Right lobe of liver (tissue), 6 donors: Measurements from ENCODE around the gene ATP2B3. TPM values are rescaled to one million over a fixed set of nuclear protein-coding genes. Genes with fewer than 3 reads are reported as not detected.

Experiments used
- ATAC-seq, 4 donors: fragments of 200-7000 bp; cut with Tn5 transposase; one replicate each; pipeline ENCODE4 v1.9.1; 2020; ENCODE audit warnings: mild to moderate bottlenecking in 4 of 4, moderate library complexity in 4 of 4
- DNase-seq, 3 donors: peaks; one replicate each; pipeline ENCODE4 v3.0.0-alpha.2; 2020
- H3K27ac ChIP-seq, 3 donors: fragments of 200-600 bp; one replicate each; pipeline ENCODE4 v1.8.0; 2022
- H3K27me3 ChIP-seq, 2 donors: fragments of 200-600 bp; one replicate each; pipeline ENCODE4 v1.8.0; 2022
- H3K36me3 ChIP-seq, 4 donors: fragments of 200-600 bp; sonication (generic) in 1 of 4; one replicate each; pipeline versions ENCODE4 v1.5.1 to v1.8.0; 2017 to 2022; ENCODE audit warnings: control low read depth in 1 of 4
- H3K4me1 ChIP-seq, 4 donors: fragments of 200-600 bp; sonication (generic) in 1 of 4; one replicate each; pipeline versions ENCODE4 v1.5.1 to v1.8.0; 2017 to 2022; ENCODE audit warnings: control low read depth in 1 of 4
- H3K4me3 ChIP-seq, 3 donors: fragments of 200-600 bp; one replicate each; pipeline ENCODE4 v1.8.0; 2022
- H3K9me3 ChIP-seq, 4 donors: fragments of 200-600 bp; sonication (generic) in 1 of 4; one replicate each; pipeline versions ENCODE4 v1.5.1 to v1.8.0; 2017 to 2022; ENCODE audit warnings: control low read depth in 1 of 4
- POLR2A ChIP-seq: fragments of 450-650 bp; IDR thresholded peaks from one replicate; pipeline ENCODE4 v1.6.1; 2017; ENCODE audit warnings: antibody characterized with exemption, mild to moderate bottlenecking
- WGBS: methylation state at CpG from one replicate; pipeline ENCODE4 v1.1.6; 2018; ENCODE audit warnings: low coverage, low lambda C conversion rate; ENCODE audit not compliant: insufficient coverage; ENCODE audit errors: missing lambda C conversion rate; 5-methylcytosine and 5-hydroxymethylcytosine counted together
- intact Hi-C, 2 donors: fragments of 100-400 bp; cut with DNase I; formaldehyde crosslinking; loops; one replicate each; pipeline versions ENCODE4 v1.11.2 to v1.14.1; 2022
- total RNA-seq, 6 experiments: library from RNA; depleted of rRNA in 2 of 6; stranded (reverse); fragments of >200 nt in 2 of 6; fragmentation: NEBNext Ultra II Directional in 3 of 6; extraction: Animal tissue kit (Norgen Biotek cat#: 25700) in 3 of 6; gene quantifications; one replicate each; pipeline versions ENCODE4 v1.1.0 to v1.2.4, GENCODE V29; 2016 to 2023
- TF ChIP-seq, protein P1 (sequence below), 4 donors: fragments of 200-600 bp in 3 of 4; fragments of 450-650 bp in 1 of 4; IDR thresholded peaks; one replicate each; pipeline versions ENCODE4 v1.5.1 to v1.8.0; 2016 to 2022; ENCODE audit warnings: antibody characterized with exemption in 4 of 4, mild to moderate bottlenecking in 2 of 4
- donor health status: DM: no; HTN: yes; CAD: no.
- donor health status: DM: no; HTN: no; CAD: no.
- donor health status: DM: no; HTN: no; CAD: no.
- donor health status: DM: no; HTN: yes; CAD: no.
- donor health status: DM: no; HTN: yes; CAD: no.

The ATP2B3 gene
- total RNA-seq, 6 experiments from 2014 or later = 0.07 TPM; not detected in 5

DNA sequence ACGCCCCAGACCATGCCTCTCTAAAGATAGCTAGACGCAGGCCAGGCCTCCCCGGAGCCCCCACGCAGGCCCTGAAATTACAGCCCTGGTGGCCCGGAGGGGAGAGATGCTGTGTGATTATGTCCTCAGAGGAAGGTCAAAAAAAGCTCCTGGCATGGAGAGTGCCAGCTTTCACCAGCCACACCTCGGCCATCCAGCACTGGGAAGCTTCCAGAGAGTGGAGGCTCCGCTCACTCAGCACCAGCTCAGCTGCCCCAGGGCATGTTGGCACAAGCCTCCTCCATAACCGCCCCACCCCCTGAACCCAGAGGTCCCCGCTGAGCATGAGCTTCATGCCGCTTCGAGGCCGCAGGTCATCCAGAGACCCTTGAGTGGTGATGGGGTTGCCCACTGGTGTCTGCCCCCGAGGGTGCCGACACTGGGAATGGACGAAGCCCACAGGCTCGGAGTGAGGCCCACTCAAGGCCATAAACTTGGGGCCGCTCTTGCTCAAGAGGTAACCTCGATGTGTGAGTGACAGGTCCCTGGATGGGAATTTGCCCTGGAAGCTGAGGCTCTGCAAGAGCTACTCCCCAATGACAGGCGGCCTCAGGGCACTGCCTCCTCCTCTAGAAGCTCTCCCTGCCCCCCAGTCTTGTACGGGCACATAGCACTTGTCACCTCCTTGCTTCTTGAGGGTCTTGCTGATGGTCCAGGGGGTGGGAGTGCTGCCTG lies 27.1 kb upstream of the ATP2B3 start:
- intact Hi-C loops = no loop called here
- Histone ChIP-seq H3K9me3 (no peaks in the 10 kb centered on the region), H3K4me3 (no peak overlapping the region), H3K27ac (no peak overlapping the region), H3K27me3 (no peaks in the 10 kb centered on the region), H3K4me1 (no peaks in the 10 kb centered on the region), H3K36me3 (no peaks in the 10 kb centered on the region)
- 73% methylated on average over 3 of the region's 20 CpGs for WGBS
- no peak for ATAC-seq
- TF ChIP-seq, protein P1, sequence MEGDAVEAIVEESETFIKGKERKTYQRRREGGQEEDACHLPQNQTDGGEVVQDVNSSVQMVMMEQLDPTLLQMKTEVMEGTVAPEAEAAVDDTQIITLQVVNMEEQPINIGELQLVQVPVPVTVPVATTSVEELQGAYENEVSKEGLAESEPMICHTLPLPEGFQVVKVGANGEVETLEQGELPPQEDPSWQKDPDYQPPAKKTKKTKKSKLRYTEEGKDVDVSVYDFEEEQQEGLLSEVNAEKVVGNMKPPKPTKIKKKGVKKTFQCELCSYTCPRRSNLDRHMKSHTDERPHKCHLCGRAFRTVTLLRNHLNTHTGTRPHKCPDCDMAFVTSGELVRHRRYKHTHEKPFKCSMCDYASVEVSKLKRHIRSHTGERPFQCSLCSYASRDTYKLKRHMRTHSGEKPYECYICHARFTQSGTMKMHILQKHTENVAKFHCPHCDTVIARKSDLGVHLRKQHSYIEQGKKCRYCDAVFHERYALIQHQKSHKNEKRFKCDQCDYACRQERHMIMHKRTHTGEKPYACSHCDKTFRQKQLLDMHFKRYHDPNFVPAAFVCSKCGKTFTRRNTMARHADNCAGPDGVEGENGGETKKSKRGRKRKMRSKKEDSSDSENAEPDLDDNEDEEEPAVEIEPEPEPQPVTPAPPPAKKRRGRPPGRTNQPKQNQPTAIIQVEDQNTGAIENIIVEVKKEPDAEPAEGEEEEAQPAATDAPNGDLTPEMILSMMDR (IDR thresholded peaks at IDR 0.05) = no peak
- TF ChIP-seq POLR2A = no peak
- no peak for DNase-seq

DNA sequence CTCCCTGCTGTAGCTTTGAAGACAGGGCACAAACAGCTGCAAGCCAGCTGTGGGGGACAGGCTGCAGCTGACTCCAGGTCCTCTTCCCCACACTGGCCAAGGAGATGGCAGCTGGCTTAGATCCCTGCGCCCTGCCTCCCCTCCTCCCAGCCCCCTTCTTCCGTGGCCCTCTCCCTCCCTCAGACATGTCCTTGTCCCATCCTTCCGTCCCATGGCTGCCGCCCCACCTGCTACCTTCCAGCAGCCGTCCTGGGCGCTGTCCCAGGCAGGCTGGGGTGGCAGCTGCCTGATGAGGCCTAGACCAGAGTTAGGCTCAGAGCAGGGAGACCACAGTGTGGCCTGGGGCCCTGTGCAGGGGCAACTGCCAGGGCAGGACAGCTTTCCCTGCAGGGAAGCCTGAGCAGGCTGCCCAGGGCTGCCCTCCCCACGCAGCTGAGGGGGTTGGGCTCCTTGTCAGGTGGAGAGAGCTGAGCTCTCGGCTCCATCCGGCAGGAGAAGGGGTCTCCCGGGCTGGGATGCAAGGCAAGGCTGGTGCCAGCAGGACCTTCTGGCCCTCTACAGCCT lies 26.0 kb upstream of the ATP2B3 start:
- H3K4me3 ChIP-seq = no peak overlapping the region
- ATAC-seq = no peak
- H3K9me3 ChIP-seq = no peaks in the 10 kb centered on the region
- no peaks in the 10 kb centered on the region for H3K36me3 ChIP-seq
- intact Hi-C loops = no loop called here
- 66% methylated on average over 5 of the region's 10 CpGs for WGBS
- DNase-seq = no peak
- no peak overlapping the region for H3K27ac ChIP-seq
- H3K27me3 ChIP-seq = no peaks in the 10 kb centered on the region
- TF ChIP-seq POLR2A = no peak
- H3K4me1 ChIP-seq = no peaks in the 10 kb centered on the region

DNA sequence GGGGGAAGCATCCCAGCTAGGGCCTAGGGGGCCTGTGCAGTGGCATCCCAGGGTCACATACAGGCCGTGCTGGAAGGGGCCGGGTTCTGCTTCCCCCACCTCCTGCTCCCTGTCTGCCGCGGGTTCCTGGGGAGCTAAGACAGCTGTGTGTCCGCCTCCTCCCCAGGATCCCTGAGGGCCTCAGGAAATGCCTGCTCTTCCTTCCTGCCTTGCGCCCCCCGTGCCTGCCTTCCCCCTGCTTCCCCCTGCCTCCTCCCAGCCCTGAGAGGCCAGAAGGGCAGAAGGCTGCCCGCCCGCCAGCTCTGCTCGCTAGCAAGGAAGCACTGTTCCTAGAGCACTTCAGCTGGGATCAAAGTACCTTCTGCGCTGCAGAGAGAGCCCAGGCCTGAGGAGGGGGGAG lies 25.5 kb upstream of the ATP2B3 start:
- 46% methylated on average over 7 of the region's 11 CpGs for WGBS
- H3K27ac ChIP-seq = no peak overlapping the region
- DNase-seq (no peak), ATAC-seq (no peak)
- intact Hi-C loops = no loop called here
- no peaks in the 10 kb centered on the region for H3K9me3 ChIP-seq
- H3K4me1 ChIP-seq = no peaks in the 10 kb centered on the region
- H3K4me3 ChIP-seq = no peak overlapping the region
- H3K36me3 ChIP-seq = no peaks in the 10 kb centered on the region
- no peaks in the 10 kb centered on the region for H3K27me3 ChIP-seq
- no peak for TF ChIP-seq POLR2A
- TF ChIP-seq, protein P1 (IDR thresholded peaks at IDR 0.05) = no peak

DNA sequence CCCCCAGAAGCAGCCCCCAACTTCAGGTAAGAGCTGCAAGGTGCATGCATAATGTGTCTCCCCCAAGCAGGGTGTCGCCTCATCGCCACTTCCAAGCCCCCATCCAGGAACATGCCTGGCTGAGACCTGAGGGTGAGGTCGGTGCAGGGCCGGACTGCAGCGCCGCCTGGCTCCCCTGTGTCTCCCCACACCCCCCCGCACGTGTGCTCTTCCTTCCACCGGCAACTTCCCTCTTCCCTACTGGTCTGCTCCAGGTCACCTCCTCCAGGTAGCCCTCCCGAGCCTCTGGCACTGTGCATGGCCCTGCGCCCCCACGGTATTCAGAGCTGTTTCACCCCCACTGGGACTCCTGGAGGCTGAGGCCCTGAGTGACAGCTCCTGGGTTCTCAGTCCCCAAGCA lies 24.9 kb upstream of the ATP2B3 start:
- DNase-seq (no peak), ATAC-seq (no peak)
- Histone ChIP-seq H3K4me3 (no peak overlapping the region), H3K9me3 (no peaks in the 10 kb centered on the region), H3K27ac (no peak overlapping the region), H3K4me1 (no peaks in the 10 kb centered on the region), H3K36me3 (no peaks in the 10 kb centered on the region), H3K27me3 (no peaks in the 10 kb centered on the region)
- intact Hi-C loops = no loop called here
- TF ChIP-seq POLR2A = no peak
- TF ChIP-seq, protein P1 (IDR thresholded peaks at IDR 0.05) = no peak
- 60% methylated on average over 1 of the region's 12 CpGs for WGBS

DNA sequence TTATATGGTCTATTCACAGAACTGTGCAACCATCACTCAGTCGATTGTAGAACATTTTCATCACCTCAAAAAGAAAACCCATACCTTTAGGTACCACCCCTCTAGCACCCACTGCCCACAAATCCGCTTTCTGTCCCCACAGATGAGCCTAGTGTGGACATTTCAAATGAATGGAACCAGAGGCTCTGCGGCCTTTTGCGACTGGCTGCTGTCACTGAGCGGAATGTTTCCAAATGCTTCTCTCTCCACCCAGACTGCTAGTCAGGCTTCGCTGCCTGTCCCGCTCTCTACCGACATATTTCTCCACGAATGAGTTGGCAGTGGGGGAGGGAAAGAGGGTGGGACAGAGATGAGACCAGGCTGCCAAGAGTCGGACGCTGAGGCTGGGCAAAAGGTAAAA lies 24.4 kb upstream of the ATP2B3 start:
- H3K27me3 ChIP-seq = no peaks in the 10 kb centered on the region
- no peak overlapping the region for H3K4me3 ChIP-seq
- no peaks in the 10 kb centered on the region for H3K9me3 ChIP-seq
- 85% methylated on average over 11 of the region's 11 CpGs for WGBS
- ATAC-seq (no peak), DNase-seq (no peak)
- no peaks in the 10 kb centered on the region for H3K36me3 ChIP-seq
- H3K27ac ChIP-seq = no peak overlapping the region
- intact Hi-C loops = no loop called here
- H3K4me1 ChIP-seq = no peaks in the 10 kb centered on the region
- TF ChIP-seq, protein P1 (IDR thresholded peaks at IDR 0.05) = no peak
- no peak for TF ChIP-seq POLR2A
